IMR-90 (cell line): ENCODE measurements around the gene SLC35E2B. TPM values are rescaled to one million over a fixed set of nuclear protein-coding genes. Genes with fewer than 3 reads are reported as not detected.

Experiments used
- ATAC-seq: fragments of 200-7000 bp; cut with Tn5 transposase; 2 replicates; pipeline ENCODE4 v1.9.1; 2020; ENCODE audit warnings: low read depth, mild to moderate bottlenecking, moderate library complexity
- BruUV-seq: library from RNA; stranded (reverse); fragments of 400-500 nt; replicated peaks from 2 replicates; lab custom pipeline; 2021; lab: Mats Ljungman, UMichigan
- CTCF ChIA-PET: fragments of 300-600 bp; formaldehyde crosslinking; extraction: SDS; loops from one replicate; lab custom pipeline; 2021; ENCODE audit warnings: antibody characterized with exemption; lab: Yijun Ruan, JAX
- POLR2A ChIA-PET: fragments of 300-600 bp; sonication (Branson Sonifier 250); formaldehyde crosslinking; loops from one replicate; lab custom pipeline; 2022; ENCODE audit warnings: antibody characterized with exemption; ENCODE audit not compliant: unreplicated experiment; lab: Charles Lee
- DNase-seq: peaks from one replicate; pipeline ENCODE4 v3.0.0; 2013
- H2AFZ ChIP-seq: replicated peaks from 2 replicates; pipeline ENCODE3; 2013; ENCODE audit warnings: low read length, mild to moderate bottlenecking; ENCODE audit not compliant: poor library complexity
- H2AK5ac ChIP-seq: 2 replicates; pipeline ENCODE4 v1.6.1; 2013; ENCODE audit warnings: low read depth, low read length, inconsistent platforms
- H2AK9ac ChIP-seq: replicated peaks from 2 replicates; pipeline ENCODE3; 2013; ENCODE audit warnings: mild to moderate bottlenecking, low read depth, low read length, moderate library complexity; ENCODE audit not compliant: poor library complexity
- H2BK120ac ChIP-seq: 2 replicates; pipeline ENCODE4 v1.6.1; 2013; ENCODE audit warnings: low read depth, low read length, inconsistent platforms
- H2BK15ac ChIP-seq: 3 replicates; pipeline ENCODE4 v1.6.1; 2013; ENCODE audit warnings: low read depth, low read length, inconsistent platforms
- H2BK20ac ChIP-seq: 2 replicates; pipeline ENCODE4 v1.6.1; 2013; ENCODE audit warnings: low read depth, mild to moderate bottlenecking, inconsistent platforms, low read length, moderate library complexity
- H2BK5ac ChIP-seq: 2 replicates; pipeline ENCODE4 v1.6.1; 2013; ENCODE audit warnings: mild to moderate bottlenecking, low read depth, low read length, inconsistent platforms; ENCODE audit not compliant: poor library complexity, severe bottlenecking
- H3K14ac ChIP-seq: replicated peaks from 2 replicates; pipeline ENCODE4 v1.6.1; 2013; ENCODE audit warnings: low read depth, low read length, inconsistent platforms
- H3K18ac ChIP-seq: 2 replicates; pipeline ENCODE4 v1.6.1; 2013; ENCODE audit warnings: low read depth, low read length, control low read depth
- H3K23ac ChIP-seq: 2 replicates; pipeline ENCODE4 v1.6.1; 2013; ENCODE audit warnings: low read depth, low read length, inconsistent platforms
- H3K27ac ChIP-seq: 2 replicates; pipeline ENCODE4 v1.5.1; 2013; ENCODE audit warnings: mild to moderate bottlenecking, control low read depth, low read length; ENCODE audit not compliant: insufficient read depth
- H3K27me3 ChIP-seq: 2 replicates; pipeline ENCODE4 v1.6.1; 2013; ENCODE audit warnings: low read length; ENCODE audit not compliant: control insufficient read depth, insufficient read depth
- H3K36me3 ChIP-seq: 2 replicates; pipeline ENCODE4 v1.6.1; 2013; ENCODE audit warnings: low read length, mixed read lengths; ENCODE audit not compliant: control insufficient read depth, insufficient read depth
- H3K4ac ChIP-seq: 2 replicates; pipeline ENCODE4 v1.6.1; 2013; ENCODE audit warnings: low read depth, low read length, inconsistent platforms
- H3K4me1 ChIP-seq: 2 replicates; pipeline ENCODE4 v1.6.1; 2013; ENCODE audit warnings: low read length, mixed read lengths; ENCODE audit not compliant: control insufficient read depth, insufficient read depth
- H3K4me2 ChIP-seq: 2 replicates; pipeline ENCODE4 v1.6.1; 2013; ENCODE audit warnings: low read depth, mild to moderate bottlenecking, control low read depth, low read length, moderate library complexity
- H3K4me3 ChIP-seq: 2 replicates; pipeline ENCODE4 v1.5.1; 2013; ENCODE audit warnings: low read depth, mild to moderate bottlenecking, control low read depth, low read length, moderate library complexity; ENCODE audit not compliant: insufficient read depth
- H3K56ac ChIP-seq: 2 replicates; pipeline ENCODE4 v1.6.1; 2013; ENCODE audit warnings: low read length, inconsistent platforms; ENCODE audit not compliant: insufficient read depth; ENCODE audit errors: extremely low read depth
- H3K79me1 ChIP-seq, 2 experiments: 2 replicates each; pipeline ENCODE4 v1.6.1; 2013; ENCODE audit warnings: low read length in 2 of 2, inconsistent platforms in 1 of 2, low read depth in 1 of 2
- H3K9ac ChIP-seq: 2 replicates; pipeline ENCODE4 v1.6.1; 2013; ENCODE audit warnings: low read depth, low read length, control low read depth
- H3K9me1 ChIP-seq: 2 replicates; pipeline ENCODE4 v1.6.1; 2013; ENCODE audit warnings: low read length, inconsistent platforms; ENCODE audit not compliant: insufficient read depth
- H3K9me3 ChIP-seq: 2 replicates; pipeline ENCODE4 v1.6.1; 2013; ENCODE audit warnings: low read length; ENCODE audit not compliant: control insufficient read depth, insufficient read depth
- H4K20me1 ChIP-seq: 2 replicates; pipeline ENCODE4 v1.6.1; 2013; ENCODE audit warnings: low read length, inconsistent platforms; ENCODE audit not compliant: insufficient read depth
- H4K5ac ChIP-seq: 2 replicates; pipeline ENCODE4 v1.6.1; 2013; ENCODE audit warnings: mild to moderate bottlenecking, low read depth, low read length, control low read depth
- H4K8ac ChIP-seq, 2 experiments: 2 replicates each; pipeline ENCODE4 v1.6.1; 2013; ENCODE audit warnings: low read depth in 2 of 2, low read length in 2 of 2, control low read depth in 1 of 2, inconsistent platforms in 1 of 2
- H4K91ac ChIP-seq: 2 replicates; pipeline ENCODE4 v1.6.1; 2013; ENCODE audit warnings: low read depth, low read length, inconsistent platforms; ENCODE audit not compliant: insufficient read depth
- BHLHE40 ChIP-seq: fragments of 150-350 bp; IDR thresholded peaks from 2 replicates; pipeline ENCODE4 v1.6.1; 2016; ENCODE audit warnings: mild to moderate bottlenecking, low read depth, low read length
- CEBPB ChIP-seq: IDR thresholded peaks from 2 replicates; pipeline ENCODE4 v1.6.1; 2012; ENCODE audit warnings: low read depth, low read length, improper control_type of control experiment
- CHD1 ChIP-seq: IDR thresholded peaks from 2 replicates; pipeline ENCODE4 v1.6.1; 2012; ENCODE audit warnings: low read depth, low read length, improper control_type of control experiment
- CTCF ChIP-seq: conservative IDR thresholded peaks from 2 replicates; pipeline ENCODE4 v1.5.1; 2012; ENCODE audit warnings: mild to moderate bottlenecking, low read depth, low read length, improper control_type of control experiment
- ELK1 ChIP-seq: fragments of 150-350 bp; IDR thresholded peaks from 2 replicates; pipeline ENCODE4 v1.6.1; 2016; ENCODE audit warnings: low read depth, mild to moderate bottlenecking, low read length, moderate library complexity, borderline replicate concordance
- FOS ChIP-seq: fragments of 150-350 bp; IDR thresholded peaks from 2 replicates; pipeline ENCODE4 v1.6.1; 2016; ENCODE audit warnings: low read depth, low read length
- MAFK ChIP-seq: IDR thresholded peaks from 2 replicates; pipeline ENCODE4 v1.6.1; 2012; ENCODE audit warnings: low read depth, low read length, improper control_type of control experiment
- MAZ ChIP-seq: IDR thresholded peaks from 2 replicates; pipeline ENCODE4 v1.6.1; 2012; ENCODE audit warnings: low read depth, mild to moderate bottlenecking, low read length, improper control_type of control experiment, moderate library complexity, borderline replicate concordance
- MXI1 ChIP-seq: IDR thresholded peaks from 2 replicates; pipeline ENCODE4 v1.6.1; 2012; ENCODE audit warnings: low read depth, mild to moderate bottlenecking, low read length, moderate library complexity, borderline replicate concordance
- NFE2L2 ChIP-seq: fragments of 150-350 bp; IDR thresholded peaks from 2 replicates; pipeline ENCODE4 v1.6.1; 2016; ENCODE audit warnings: low read depth, mild to moderate bottlenecking, low read length
- POLR2A ChIP-seq: IDR thresholded peaks from 2 replicates; pipeline ENCODE4 v1.6.1; 2012; ENCODE audit warnings: mild to moderate bottlenecking, low read depth, low read length
- RAD21 ChIP-seq: IDR thresholded peaks from 2 replicates; pipeline ENCODE4 v1.6.1; 2012; ENCODE audit warnings: low read length, improper control_type of control experiment
- RCOR1 ChIP-seq: IDR thresholded peaks from 2 replicates; pipeline ENCODE4 v1.6.1; 2012; ENCODE audit warnings: mild to moderate bottlenecking, low read length, improper control_type of control experiment; ENCODE audit not compliant: insufficient replicate concordance
- RFX5 ChIP-seq: IDR thresholded peaks from 2 replicates; pipeline ENCODE4 v1.8.0; 2012; ENCODE audit warnings: low read depth, mild to moderate bottlenecking, low read length, moderate library complexity
- SMC3 ChIP-seq: fragments of 150-350 bp; IDR thresholded peaks from 2 replicates; pipeline ENCODE4 v1.6.1; 2016; ENCODE audit warnings: low read depth, mild to moderate bottlenecking, antibody characterized with exemption, low read length, moderate library complexity
- USF2 ChIP-seq: fragments of 150-350 bp; IDR thresholded peaks from 2 replicates; pipeline ENCODE4 v1.6.1; 2017; ENCODE audit warnings: mild to moderate bottlenecking, antibody characterized with exemption, low read length, low read depth
- WGBS, 2 experiments: methylation state at CpG; one replicate each; pipeline versions ENCODE4 v1.1.5 to v1.1.7; 2013; ENCODE audit warnings: missing lambda C conversion rate in 2 of 2; ENCODE audit not compliant: insufficient read length in 1 of 2; ENCODE audit errors: extremely low coverage in 2 of 2; 5-methylcytosine and 5-hydroxymethylcytosine counted together
- dilution Hi-C: fragments of 300-500 bp; cut with HindIII; formaldehyde crosslinking; loops from one replicate; pipeline ENCODE4 v1.14.3; 2018; ENCODE audit warnings: low sequenced_read_pairs; ENCODE audit not compliant: unreplicated experiment
- in situ Hi-C: fragments of 300-500 bp; cut with MboI; formaldehyde crosslinking; loops from 3 replicates; pipeline ENCODE4 v1.14.3; 2019; ENCODE audit warnings: low sequenced_read_pairs, inconsistent platforms, mixed read lengths
- intact Hi-C: fragments of 100-400 bp; cut with micrococcal nuclease; formaldehyde crosslinking; loops from 2 replicates; pipeline ENCODE4 v1.10.0; 2022
- polyA plus RNA-seq, 3 experiments: library from polyadenylated mRNA; depleted of rRNA; stranded (reverse); fragments of >200 nt; gene quantifications; 2 replicates each; pipeline ENCODE4 v1.2.3, GENCODE V29; 2012; ENCODE audit warnings: low replicate concordance in 1 of 3
- total RNA-seq: library from RNA; depleted of rRNA; stranded (reverse); fragments of >200 nt; gene quantifications from 2 replicates; pipeline ENCODE4 v1.2.3, GENCODE V29; 2012

The SLC35E2B gene
- total and polyA plus RNA-seq, 2 of the 4 experiments (the other 2 are of a cell fraction), result 14.9 to 30.2 TPM

GRCh38 chr1:1622788-1623094 lies 69.9 kb downstream of the SLC35E2B start:
- DNase-seq, result no peak
- dilution Hi-C loops, result no loop called here

More at GRCh38 chr1:1622788-1623094, 69.9 kb downstream of the SLC35E2B start:
- Histone ChIP-seq H3K9ac (no peak overlapping the region), H2AK9ac (no peak overlapping the region), H3K4ac (no peak overlapping the region), H3K9me1 (no peaks in the 10 kb centered on the region), H3K18ac (no peak overlapping the region), H2AFZ (no peak overlapping the region), H3K4me1 (peaks cover 3% of the 10 kb centered on the region; the same call in 1 of the 2 replicates), H3K79me1 (peaks cover 0 to 34% of the 10 kb centered on the region in 2 experiments; a peak in 3 of 4 replicates), H3K56ac (no peak overlapping the region), H3K4me2 (no peak overlapping the region), H3K9me3 (no peaks in the 10 kb centered on the region), H2AK5ac (no peak overlapping the region), H3K4me3 (no peak overlapping the region), H3K23ac (no peak overlapping the region), H3K36me3 (peaks cover 30% of the 10 kb centered on the region; the same call in 1 of the 2 replicates), H4K91ac (no peak overlapping the region), H4K5ac (no peak overlapping the region), H3K27ac (no peak overlapping the region), H2BK120ac (no peak overlapping the region), H4K20me1 (peaks cover 30% of the 10 kb centered on the region), H2BK15ac (no peak overlapping the region), H2BK20ac (no peak overlapping the region), H3K14ac (no peak overlapping the region), H3K27me3 (no peaks in the 10 kb centered on the region), H4K8ac (no peak overlapping the region), H2BK5ac (no peak overlapping the region)
- 97% methylated on average over 5 of the region's 17 CpGs; no CpG with 5 or more reads in 1 of the 2 experiments for WGBS, 2 experiments
- no peak for ATAC-seq
- ChIA-PET POLR2A (no interaction called here), CTCF (no interaction called here)
- BruUV-seq, result no TSS peak
- intact Hi-C loops (no loop called here), in situ Hi-C loops (no loop called here)
- TF ChIP-seq FOS, result no peak
- TF ChIP-seq MXI1, result no peak
- no peak for TF ChIP-seq SMC3
- no peak for TF ChIP-seq USF2
- no peak for TF ChIP-seq CEBPB
- no peak for TF ChIP-seq POLR2A
- TF ChIP-seq MAZ, result no peak
- TF ChIP-seq CTCF, result no peak
- no peak for TF ChIP-seq RAD21
- TF ChIP-seq RFX5, result no peak
- no peak for TF ChIP-seq ELK1
- no peak for TF ChIP-seq NFE2L2
- no peak for TF ChIP-seq CHD1
- no peak for TF ChIP-seq BHLHE40
- TF ChIP-seq RCOR1, result no peak
- TF ChIP-seq MAFK, result no peak
